DND-41 (cell line): ENCODE results near the gene LGR4.

Source experiments
- ATAC-seq: fragments of 200-7000 bp; cut with Tn5 transposase; 3 replicates; pipeline ENCODE4 v1.9.1; 2021; ENCODE audit warnings: low read depth; ENCODE audit not compliant: insufficient read depth
- DNase-seq: peaks from one replicate; pipeline ENCODE4 v3.0.0-alpha.2; 2020
- H2AFZ ChIP-seq: 2 replicates; pipeline ENCODE4 v1.6.0; 2012; ENCODE audit warnings: low read depth, low read length
- H3K27ac ChIP-seq: 2 replicates; pipeline ENCODE4 v1.5.1; 2012; ENCODE audit warnings: low read length, inconsistent platforms
- H3K27me3 ChIP-seq: fragments of 200-600 bp; sonication (generic); 2 replicates; pipeline ENCODE4 v1.6.0; 2012; ENCODE audit warnings: low read length, mild to moderate bottlenecking, inconsistent platforms; ENCODE audit not compliant: insufficient read depth, poor library complexity
- H3K36me3 ChIP-seq: 2 replicates; pipeline ENCODE4 v1.5.1; 2012; ENCODE audit warnings: low read length, inconsistent platforms; ENCODE audit not compliant: insufficient read depth
- H3K4me1 ChIP-seq: 2 replicates; pipeline ENCODE4 v1.5.1; 2012; ENCODE audit warnings: mild to moderate bottlenecking, low read length; ENCODE audit not compliant: insufficient read depth
- H3K4me2 ChIP-seq: 2 replicates; pipeline ENCODE4 v1.6.0; 2012; ENCODE audit warnings: mild to moderate bottlenecking, moderate library complexity, low read length, inconsistent platforms; ENCODE audit not compliant: insufficient read depth
- H3K4me3 ChIP-seq, 2 experiments: fragments of 200-600 bp in 1 of 2; shearing (Covaris generic) in 1 of 2; 2 replicates each; pipeline ENCODE4 v1.5.1; 2012 to 2016; ENCODE audit warnings: inconsistent platforms in 2 of 2, low read length in 2 of 2, mild to moderate bottlenecking in 2 of 2, low read depth in 1 of 2, moderate library complexity in 1 of 2
- H3K79me2 ChIP-seq: 2 replicates; pipeline ENCODE4 v1.6.0; 2012; ENCODE audit warnings: low read length, inconsistent platforms; ENCODE audit not compliant: insufficient read depth
- H3K9ac ChIP-seq: 2 replicates; pipeline ENCODE4 v1.6.0; 2012; ENCODE audit warnings: low read depth, mild to moderate bottlenecking, inconsistent platforms, low read length, moderate library complexity
- H3K9me3 ChIP-seq: 2 replicates; pipeline ENCODE4 v1.5.1; 2012; ENCODE audit warnings: low read length, moderate library complexity, mild to moderate bottlenecking, inconsistent platforms; ENCODE audit not compliant: insufficient read depth, severe bottlenecking
- H4K20me1 ChIP-seq: 2 replicates; pipeline ENCODE4 v1.6.0; 2012; ENCODE audit warnings: low read length; ENCODE audit not compliant: insufficient read depth
- EZH2 ChIP-seq: IDR thresholded peaks from 3 replicates; pipeline ENCODE4 v1.6.1; 2012; ENCODE audit warnings: borderline replicate concordance, low read depth, mild to moderate bottlenecking, moderate library complexity, low read length, inconsistent platforms; ENCODE audit not compliant: severe bottlenecking
- TF ChIP-seq, protein P1 (sequence below): IDR thresholded peaks from 2 replicates; pipeline ENCODE4 v1.5.1; 2012; ENCODE audit warnings: borderline replicate concordance, low read length, moderate library complexity, mild to moderate bottlenecking; ENCODE audit not compliant: poor library complexity, severe bottlenecking; ENCODE audit errors: extremely low read depth

Gene LGR4

DNA sequence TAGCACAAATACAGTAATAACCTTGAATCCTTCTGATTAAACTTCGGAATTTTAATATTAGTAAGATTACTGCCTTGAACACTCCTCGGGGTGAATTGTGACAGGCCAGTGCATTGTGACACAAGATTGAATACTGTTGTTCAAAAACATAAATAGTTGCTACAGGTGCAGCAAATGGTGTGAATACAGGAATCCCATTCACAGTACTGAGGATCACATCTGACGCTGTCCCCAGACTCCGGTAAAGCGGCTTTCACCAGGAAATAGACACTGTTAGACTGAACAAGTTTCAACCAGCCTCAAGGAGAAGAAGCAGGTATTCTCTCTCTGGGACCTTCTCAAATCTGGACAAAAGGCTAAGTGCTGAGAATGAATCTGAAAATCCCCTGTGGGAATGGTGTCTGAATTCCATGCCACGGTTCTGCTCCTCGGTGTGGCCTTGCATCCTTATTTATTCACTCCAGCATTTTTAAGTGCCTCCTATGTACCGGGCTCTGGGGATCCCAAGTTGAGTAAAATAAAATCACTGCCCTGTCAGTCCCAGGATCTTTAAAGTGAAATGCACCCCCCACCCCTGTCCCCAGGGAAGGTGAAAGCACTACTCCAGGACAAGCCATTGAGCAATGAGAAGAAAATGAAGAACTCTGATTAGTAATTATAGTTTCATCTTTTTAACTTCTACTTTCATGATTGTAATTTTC, 3.4 kb downstream of the LGR4 start:
- no peak overlapping the region for H3K27ac ChIP-seq
- no peak overlapping the region for H3K9ac ChIP-seq
- H3K9me3 ChIP-seq, result no peaks in the 10 kb centered on the region
- no peak overlapping the region for H3K4me3 ChIP-seq
- no peaks in the 10 kb centered on the region for H3K79me2 ChIP-seq
- H3K36me3 ChIP-seq, result no peaks in the 10 kb centered on the region
- no peaks in the 10 kb centered on the region for H4K20me1 ChIP-seq
- H3K4me1 ChIP-seq, result no peaks in the 10 kb centered on the region
- DNase-seq, result no peak
- no peaks in the 10 kb centered on the region for H3K27me3 ChIP-seq
- no peak overlapping the region for H3K4me2 ChIP-seq
- TF ChIP-seq EZH2, result no peak
- TF ChIP-seq, protein P1, sequence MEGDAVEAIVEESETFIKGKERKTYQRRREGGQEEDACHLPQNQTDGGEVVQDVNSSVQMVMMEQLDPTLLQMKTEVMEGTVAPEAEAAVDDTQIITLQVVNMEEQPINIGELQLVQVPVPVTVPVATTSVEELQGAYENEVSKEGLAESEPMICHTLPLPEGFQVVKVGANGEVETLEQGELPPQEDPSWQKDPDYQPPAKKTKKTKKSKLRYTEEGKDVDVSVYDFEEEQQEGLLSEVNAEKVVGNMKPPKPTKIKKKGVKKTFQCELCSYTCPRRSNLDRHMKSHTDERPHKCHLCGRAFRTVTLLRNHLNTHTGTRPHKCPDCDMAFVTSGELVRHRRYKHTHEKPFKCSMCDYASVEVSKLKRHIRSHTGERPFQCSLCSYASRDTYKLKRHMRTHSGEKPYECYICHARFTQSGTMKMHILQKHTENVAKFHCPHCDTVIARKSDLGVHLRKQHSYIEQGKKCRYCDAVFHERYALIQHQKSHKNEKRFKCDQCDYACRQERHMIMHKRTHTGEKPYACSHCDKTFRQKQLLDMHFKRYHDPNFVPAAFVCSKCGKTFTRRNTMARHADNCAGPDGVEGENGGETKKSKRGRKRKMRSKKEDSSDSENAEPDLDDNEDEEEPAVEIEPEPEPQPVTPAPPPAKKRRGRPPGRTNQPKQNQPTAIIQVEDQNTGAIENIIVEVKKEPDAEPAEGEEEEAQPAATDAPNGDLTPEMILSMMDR, result no peak
- H2AFZ ChIP-seq, result no peak overlapping the region
- no peak for ATAC-seq

DNA sequence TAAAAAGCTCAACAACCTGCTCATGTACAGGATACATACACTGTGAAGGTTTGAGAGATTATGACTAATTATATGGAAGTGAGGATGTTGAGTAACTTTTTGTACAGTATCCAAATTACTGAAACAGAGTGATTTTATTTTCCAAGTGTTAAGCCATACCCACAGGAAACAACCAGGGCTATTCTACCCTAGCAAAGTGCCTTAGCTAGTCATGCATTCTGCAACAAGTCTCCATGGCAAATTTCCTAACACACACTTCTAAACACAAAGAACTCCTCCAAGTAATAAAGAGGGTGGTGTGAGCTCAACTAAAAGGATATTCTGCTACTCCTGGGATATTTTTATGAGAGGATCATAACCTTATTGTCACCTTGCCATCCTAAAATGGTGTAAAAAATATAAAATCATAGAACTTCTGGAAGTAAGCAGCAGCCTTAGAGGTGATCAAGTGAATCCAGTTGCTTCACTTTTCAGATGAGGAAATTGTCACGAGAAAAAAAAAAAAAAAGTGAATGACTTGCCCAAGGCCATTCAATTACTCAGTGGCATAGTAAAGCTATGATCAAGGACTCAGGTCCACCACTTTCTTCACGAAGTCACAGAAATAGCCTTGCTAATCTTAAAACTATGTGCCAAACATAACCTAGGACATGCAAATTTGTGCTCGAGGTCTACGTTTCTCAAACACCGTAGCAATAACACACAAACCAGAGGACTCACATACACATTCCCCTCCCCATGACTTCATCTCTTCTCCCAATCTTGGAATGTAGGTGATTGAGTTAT, 4.2 kb downstream of the LGR4 start:
- no peaks in the 10 kb centered on the region for H3K79me2 ChIP-seq
- H3K36me3 ChIP-seq, result no peaks in the 10 kb centered on the region
- H3K9me3 ChIP-seq, result no peaks in the 10 kb centered on the region
- DNase-seq, result no peak
- H3K4me2 ChIP-seq, result no peak overlapping the region
- no peak overlapping the region for H3K27ac ChIP-seq
- no peak overlapping the region for H3K9ac ChIP-seq
- no peaks in the 10 kb centered on the region for H3K4me1 ChIP-seq
- no peak for ATAC-seq
- no peaks in the 10 kb centered on the region for H3K27me3 ChIP-seq
- H4K20me1 ChIP-seq, result no peaks in the 10 kb centered on the region
- no peak for TF ChIP-seq EZH2
- TF ChIP-seq, protein P1, result no peak
- no peak overlapping the region for H3K4me3 ChIP-seq
- no peak overlapping the region for H2AFZ ChIP-seq

DNA sequence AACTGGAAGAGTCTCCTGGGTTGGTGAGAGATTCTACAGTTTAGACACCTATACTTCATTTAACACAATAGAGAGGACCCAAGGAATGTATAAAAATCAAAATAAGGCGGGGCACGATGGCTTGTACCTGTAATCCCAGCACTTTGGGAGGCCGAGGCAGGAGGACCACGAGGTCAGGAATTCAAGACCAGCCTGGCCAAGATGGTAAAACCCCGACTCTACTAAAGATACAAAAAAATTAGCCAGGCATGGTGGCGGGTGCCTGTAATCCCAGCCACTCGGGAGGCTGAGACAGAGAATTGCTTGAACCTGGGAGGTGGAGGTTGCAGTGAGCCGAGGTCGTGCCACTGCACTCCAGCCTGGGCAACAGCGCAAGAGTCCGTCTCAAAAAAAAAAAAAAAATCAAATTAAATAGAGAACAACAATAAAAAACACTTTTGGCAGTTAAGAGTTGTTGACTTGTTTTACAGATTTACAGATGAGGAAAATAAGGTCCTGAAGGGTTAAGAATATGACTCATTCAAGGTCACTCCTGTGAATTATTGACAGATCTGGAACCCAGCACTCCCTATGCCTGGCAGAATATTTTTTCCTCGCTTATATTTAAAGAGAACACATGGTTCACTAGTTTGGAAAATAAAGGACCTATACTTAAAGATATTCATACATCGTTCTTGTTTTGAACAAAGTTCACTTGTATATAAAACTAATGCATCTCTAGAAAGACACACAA, 5.2 kb downstream of the LGR4 start:
- TF ChIP-seq, protein P1, result no peak
- no peak for TF ChIP-seq EZH2
- H2AFZ ChIP-seq, result no peak overlapping the region
- no peaks in the 10 kb centered on the region for H3K79me2 ChIP-seq
- no peak overlapping the region for H3K27ac ChIP-seq
- no peak for DNase-seq
- no peaks in the 10 kb centered on the region for H3K36me3 ChIP-seq
- H3K27me3 ChIP-seq, result no peaks in the 10 kb centered on the region
- no peak overlapping the region for H3K4me2 ChIP-seq
- no peak overlapping the region for H3K9ac ChIP-seq
- no peaks in the 10 kb centered on the region for H3K9me3 ChIP-seq
- no peaks in the 10 kb centered on the region for H3K4me1 ChIP-seq
- H3K4me3 ChIP-seq, result no peak overlapping the region
- ATAC-seq, result no peak
- no peaks in the 10 kb centered on the region for H4K20me1 ChIP-seq
